Fibroblast of peridontal ligament (primary cell): Measurements from ENCODE around the gene EHMT2.
A peak's percentile ranks its signal among the peaks of the same experiment; 100 is the strongest.
"Not testable (repeated sequence)": the region's sequence is repeated elsewhere in the genome, so short reads cannot be mapped to it uniquely, and the experiment has no call there.

Experiments used
- DNase-seq: peaks from one replicate; pipeline ENCODE4 v3.0.0-alpha.2; 2010; ENCODE audit errors: extremely low read depth

EHMT2 gene

DNA sequence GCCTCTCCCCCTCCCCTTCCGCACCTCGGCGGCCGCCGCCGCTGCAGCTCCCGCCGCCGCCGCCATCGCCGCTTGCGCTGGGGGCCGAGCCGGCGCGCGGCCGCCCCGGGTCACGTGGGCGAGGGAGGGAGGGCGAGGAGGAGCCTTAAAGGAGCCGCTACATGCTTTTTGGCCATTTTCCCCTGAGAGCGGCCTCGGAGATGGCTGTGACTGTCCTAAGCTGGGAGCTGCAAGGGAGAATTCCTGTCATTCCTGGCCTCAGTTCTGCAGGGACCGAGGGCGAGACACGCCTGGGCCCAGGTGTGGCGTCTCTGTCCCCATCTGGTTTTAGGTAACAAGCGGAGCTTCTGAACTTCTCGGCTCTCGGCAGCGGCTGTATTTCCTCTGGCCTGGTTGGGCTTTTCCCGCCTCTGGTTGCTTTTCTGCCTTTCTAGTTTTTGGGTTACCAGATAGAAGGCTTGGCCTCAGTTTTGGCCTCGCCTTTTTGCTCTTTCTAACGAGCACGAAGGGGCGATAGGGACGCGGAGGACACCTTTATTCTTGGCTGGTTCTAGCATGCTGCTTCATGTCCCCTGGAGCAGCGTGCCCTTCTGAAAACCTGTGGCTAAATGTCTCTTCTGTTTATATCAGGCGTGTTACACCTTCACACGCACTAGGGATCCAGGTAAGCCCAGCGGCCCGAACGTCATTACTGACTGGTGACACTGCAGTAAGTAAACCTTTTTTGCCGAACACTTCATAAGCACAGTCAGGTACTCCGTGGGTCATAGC lies at the start of gene EHMT2:
Gene EHMT2 (minus strand): TSS at position 87 of the 771 bp plus-strand sequence. CDS start 21 bp downstream, at position 66.
- peak; percentile 65 for DNase-seq

GRCh38 chr6:31947070-31947675 lies 49.7 kb upstream of the EHMT2 start:
- DNase-seq, result no peak

DNA sequence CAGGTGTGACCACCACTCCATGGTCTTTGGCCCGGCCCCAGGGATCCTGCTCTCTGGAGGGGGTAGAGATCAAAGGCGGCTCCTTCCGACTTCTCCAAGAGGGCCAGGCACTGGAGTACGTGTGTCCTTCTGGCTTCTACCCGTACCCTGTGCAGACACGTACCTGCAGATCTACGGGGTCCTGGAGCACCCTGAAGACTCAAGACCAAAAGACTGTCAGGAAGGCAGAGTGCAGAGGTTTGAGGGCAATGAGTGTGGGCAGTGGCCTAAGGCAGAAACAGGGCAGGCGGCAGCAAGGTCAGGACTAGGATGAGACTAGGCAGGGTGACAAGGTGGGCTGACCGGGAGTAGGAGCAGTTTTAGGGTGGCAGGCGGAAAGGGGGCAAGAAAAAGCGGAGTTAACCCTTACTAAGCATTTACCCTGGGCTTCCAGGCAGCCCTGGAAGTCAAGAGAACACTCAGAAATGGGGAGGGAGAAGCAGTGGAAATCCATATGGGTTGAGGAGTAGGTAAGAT lies 48.9 kb upstream of the EHMT2 start:
- DNase-seq, result no peak

DNA sequence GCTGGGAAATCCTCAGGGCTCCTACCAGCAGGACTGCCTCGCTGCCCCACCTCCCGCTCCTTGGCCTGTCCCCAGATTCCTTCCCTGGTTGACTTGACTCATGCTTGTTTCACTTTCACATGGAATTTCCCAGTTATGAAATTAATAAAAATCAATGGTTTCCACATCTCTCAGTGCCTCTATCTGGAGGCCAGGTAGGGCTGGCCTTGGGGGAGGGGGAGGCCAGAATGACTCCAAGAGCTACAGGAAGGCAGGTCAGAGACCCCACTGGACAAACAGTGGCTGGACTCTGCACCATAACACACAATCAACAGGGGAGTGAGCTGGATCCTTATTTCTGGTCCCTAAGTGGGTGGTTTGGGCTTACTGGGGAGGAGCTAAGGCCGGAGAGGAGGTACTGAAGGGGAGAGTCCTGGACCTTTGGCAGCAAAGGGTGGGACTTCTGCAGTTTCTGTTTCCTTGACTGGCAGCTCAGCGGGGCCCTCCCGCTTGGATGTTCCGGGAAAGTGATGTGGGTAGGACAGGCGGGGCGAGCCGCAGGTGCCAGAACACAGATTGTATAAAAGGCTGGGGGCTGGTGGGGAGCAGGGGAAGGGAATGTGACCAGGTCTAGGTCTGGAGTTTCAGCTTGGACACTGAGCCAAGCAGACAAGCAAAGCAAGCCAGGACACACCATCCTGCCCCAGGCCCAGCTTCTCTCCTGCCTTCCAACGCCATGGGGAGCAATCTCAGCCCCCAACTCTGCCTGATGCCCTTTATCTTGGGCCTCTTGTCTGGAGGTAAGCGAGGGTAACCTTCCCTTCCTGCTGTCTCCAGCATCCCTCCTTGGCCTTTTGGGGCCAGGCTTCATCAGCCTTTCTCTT lies 48.2 kb upstream of the EHMT2 start, which contains the start of gene CFB:
Gene CFB (plus strand): TSS at position 589 of the 863 bp plus-strand sequence. CDS start 127 bp downstream, at position 716.
- DNase-seq, result peak; percentile 90

DNA sequence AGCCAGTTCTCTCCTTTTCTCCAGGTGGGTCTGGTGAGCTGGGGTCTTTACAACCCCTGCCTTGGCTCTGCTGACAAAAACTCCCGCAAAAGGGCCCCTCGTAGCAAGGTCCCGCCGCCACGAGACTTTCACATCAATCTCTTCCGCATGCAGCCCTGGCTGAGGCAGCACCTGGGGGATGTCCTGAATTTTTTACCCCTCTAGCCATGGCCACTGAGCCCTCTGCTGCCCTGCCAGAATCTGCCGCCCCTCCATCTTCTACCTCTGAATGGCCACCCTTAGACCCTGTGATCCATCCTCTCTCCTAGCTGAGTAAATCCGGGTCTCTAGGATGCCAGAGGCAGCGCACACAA lies 47.6 kb upstream of the EHMT2 start:
- no peak for DNase-seq

DNA sequence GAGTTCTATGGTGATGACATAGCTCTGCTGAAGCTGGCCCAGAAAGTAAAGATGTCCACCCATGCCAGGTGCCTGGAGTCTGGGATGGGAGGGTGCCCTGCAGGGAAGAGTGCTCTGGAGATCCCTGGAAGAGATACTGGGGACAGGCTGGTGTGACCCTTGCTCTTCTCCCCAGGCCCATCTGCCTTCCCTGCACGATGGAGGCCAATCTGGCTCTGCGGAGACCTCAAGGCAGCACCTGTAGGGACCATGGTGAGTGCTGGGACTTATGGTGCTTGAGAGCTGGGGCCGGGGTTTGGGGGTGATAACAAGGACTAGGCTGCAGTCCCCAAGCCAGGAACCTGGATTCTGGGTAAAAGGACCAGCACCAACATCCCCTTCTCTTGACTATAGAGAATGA lies 46.2 kb upstream of the EHMT2 start:
- no peak for DNase-seq

DNA sequence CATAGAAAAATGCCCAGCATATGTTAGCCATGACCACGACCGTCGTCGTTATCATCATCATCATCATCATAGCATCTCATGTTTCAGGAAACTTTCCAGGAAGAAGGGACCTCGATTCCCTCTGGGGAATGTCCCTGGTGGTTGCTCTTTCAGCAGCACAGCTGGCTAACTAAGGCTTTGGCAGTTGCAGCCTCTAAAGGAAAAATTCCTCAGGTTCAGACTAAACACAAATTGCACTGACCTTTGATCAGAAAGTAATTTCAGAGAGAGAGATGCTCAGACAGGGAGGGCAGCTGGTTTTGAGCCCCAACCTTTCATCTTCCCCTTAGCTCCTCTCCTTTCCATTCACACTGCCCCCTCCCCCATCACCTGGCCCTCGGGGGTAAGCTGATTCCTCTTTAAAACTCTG lies 42.8 kb upstream of the EHMT2 start:
- DNase-seq, result peak; percentile 32

DNA sequence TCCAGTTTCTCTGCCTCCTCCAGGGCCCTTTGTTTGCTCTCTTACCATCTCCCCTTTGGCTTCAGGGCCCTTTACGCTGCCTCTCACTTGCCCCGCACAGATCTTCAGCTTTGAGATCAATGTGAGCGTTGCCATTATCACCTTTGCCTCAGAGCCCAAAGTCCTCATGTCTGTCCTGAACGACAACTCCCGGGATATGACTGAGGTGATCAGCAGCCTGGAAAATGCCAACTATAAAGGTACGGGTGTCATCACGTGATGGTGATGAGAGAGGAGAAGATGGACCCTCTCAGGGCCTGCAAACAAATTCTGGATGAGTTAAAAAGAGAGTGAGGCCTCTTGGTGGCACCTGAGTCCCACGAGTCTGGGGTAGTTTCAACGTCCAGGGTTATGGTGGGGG lies 38.3 kb upstream of the EHMT2 start:
- no peak for DNase-seq

GRCh38 chr6:31935021-31935420 lies 37.5 kb upstream of the EHMT2 start:
- DNase-seq, result no peak

- no peak for DNase-seq
These were observed 36.0 kb upstream of the EHMT2 start for GRCh38 chr6:31933537-31933936.

- not testable (repeated sequence) for DNase-seq
These were observed 34.6 kb upstream of the EHMT2 start for GRCh38 chr6:31932137-31932536.

GRCh38 chr6:31930962-31931361 lies 33.5 kb upstream of the EHMT2 start:
- no peak for DNase-seq

GRCh38 chr6:31928672-31928939 lies 31.1 kb upstream of the EHMT2 start:
- no peak for DNase-seq

DNA sequence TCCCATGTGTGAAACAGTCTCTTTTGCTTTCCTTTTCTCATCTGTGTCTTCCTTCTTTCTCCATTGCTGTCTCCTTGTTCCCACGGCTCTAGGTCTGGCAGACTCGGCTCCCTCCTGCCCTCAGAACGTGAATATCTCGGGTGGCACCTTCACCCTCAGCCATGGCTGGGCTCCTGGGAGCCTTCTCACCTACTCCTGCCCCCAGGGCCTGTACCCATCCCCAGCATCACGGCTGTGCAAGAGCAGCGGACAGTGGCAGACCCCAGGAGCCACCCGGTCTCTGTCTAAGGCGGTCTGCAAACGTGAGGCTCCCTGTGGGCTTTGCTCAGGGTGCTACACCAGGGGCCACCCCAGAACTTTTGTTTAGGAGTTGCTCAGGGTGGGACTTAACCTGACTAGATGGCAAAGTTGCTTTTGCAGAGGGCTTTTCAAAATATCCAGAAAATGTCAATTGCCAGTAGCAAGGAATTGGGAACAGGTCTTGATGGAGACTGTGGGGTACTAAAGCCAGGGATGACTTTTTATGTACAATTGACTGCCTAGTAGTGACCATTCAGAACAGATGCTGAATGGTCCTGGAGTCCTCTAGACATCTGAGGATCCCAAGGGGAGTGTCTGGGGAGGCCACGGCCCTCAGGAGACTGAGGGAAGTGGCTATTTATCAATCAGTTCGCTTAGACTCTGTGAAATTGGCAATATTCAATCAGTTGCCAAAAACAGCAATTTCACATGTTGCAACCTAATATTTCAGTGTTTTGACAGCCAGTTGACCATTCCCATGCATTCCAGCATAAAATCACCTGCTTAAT lies 30.6 kb upstream of the EHMT2 start:
- no peak for DNase-seq

DNA sequence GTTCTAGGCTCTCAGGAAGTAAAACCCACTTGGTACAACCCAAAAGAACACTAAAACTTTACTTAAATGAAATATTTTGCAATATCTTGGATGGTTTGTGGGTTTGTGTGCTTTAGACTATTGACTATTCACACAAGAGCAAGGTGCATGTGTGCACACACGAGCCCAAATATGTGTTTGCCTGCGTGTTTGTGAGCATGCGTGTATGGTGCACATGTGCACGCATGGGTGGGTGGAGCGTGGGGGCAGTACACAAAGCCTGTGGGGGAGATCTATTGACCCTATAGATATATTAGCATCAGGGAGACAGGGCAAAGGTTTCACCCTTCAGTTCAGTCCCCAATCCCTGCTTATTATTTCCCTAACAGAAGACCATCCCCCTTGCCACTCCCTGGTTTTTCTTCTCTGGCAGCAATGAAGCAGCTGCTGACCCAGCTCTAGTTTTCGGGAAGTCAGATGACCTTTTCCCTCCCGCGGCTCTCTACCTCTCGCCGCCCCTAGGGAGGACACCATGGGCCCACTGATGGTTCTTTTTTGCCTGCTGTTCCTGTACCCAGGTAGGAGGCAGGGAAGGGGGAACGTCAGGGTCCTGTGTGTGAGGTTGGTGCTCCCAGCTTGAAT lies 29.9 kb upstream of the EHMT2 start, which contains the start of gene C2:
Gene C2 (plus strand): TSS at position 476 of the 621 bp plus-strand sequence. CDS start 36 bp downstream, at position 512.
- DNase-seq, result no peak

DNA sequence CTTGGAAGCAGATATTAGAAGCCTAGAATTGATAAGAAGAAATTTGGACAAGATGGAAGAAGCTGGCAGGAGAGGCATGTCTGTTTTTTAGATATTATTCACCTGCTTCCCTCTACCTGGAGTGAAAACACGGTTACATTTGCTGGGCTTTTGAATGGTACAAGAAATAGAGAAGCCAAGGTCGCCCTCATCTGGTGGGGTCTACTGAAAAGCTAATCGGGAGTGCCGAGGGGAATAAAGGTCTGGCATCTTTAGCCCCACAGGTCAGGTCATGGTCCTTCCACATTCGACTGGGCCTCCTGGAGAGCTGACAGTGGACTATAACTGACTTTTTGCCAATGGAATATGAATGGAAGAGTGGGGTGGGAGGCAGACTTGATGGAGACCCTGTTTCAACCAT lies 25.4 kb upstream of the EHMT2 start:
- no peak for DNase-seq

- DNase-seq, result no peak
These were observed 23.3 kb upstream of the EHMT2 start for GRCh38 chr6:31920811-31921210.

- no peak for DNase-seq
These were observed 22.3 kb upstream of the EHMT2 start for GRCh38 chr6:31919624-31920303.

DNA sequence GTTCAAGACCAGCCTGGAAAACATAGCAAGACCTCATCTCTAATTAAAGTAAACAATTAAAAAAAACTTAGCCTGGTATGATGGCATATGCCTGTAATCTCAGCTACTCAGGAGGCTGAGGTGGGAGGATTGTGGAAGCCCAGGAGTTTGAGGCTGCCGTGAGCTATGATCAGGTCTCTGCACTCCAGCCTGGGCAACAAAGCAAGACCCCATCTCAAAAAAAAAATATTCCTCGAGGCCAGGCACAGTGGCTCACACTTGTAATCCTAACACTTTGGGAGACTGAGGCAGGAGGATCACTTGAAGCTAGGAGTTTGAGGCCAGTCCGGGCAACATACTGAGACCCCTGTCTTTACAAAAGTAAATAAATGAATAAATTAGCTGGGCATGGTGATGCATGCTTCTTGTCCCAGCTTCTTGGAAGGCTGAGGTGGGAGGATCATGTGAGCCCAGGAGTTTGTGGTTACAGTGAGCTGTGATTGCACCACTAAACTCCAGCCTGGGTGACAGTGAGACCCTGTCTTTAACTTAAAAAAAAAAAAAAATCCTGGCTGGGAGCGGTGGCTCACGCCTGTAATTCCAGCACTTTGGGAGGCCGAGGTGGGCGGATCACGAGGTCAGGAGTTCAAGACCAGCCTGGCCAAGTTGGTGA lies 20.7 kb upstream of the EHMT2 start:
- DNase-seq, result no peak

DNA sequence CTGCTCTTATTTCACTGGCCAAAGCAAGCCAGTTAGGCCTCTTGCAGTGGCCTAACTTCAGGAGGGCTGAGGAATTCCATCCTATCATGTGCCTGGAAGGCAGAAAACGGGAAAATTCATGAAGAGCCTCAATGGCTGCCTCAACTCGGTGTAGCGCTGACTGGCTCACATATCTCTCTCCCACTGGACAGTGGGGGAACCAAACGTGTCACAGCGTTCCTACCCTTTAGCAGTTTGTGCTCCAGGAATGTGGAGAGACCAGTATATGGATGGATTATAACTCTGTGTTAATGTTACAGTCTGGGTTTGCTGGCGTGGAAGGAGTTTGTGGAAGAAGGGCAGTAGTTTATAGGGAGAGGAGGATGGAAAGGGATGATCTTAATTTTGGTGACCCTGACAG lies 18.3 kb upstream of the EHMT2 start:
- no peak for DNase-seq
